H1 (cell line): ENCODE results near the gene MDK. TPM values are rescaled to one million over a fixed set of nuclear protein-coding genes. Genes with fewer than 3 reads are reported as not detected.

Source experiments
- CTCF ChIA-PET: fragments of 300-600 bp; sonication (Branson Sonifier 250); formaldehyde crosslinking; loops from one replicate; lab custom pipeline; 2021; ENCODE audit not compliant: partially characterized antibody; lab: Charles Lee
- POLR2A ChIA-PET: fragments of 300-600 bp; sonication (Branson Sonifier 250); formaldehyde crosslinking; loops from one replicate; lab custom pipeline; 2021; ENCODE audit warnings: inconsistent platforms; ENCODE audit not compliant: partially characterized antibody; lab: Charles Lee
- DNase-seq, 2 experiments: peaks; one replicate each; pipeline versions ENCODE4 v3.0.0 to v3.0.0-alpha.2; 2010 to 2022; ENCODE audit warnings: low spot score in 2 of 2, low read depth in 1 of 2, mixed read lengths in 1 of 2
- FAIRE-seq: peaks from 2 replicates; lab custom pipeline; 2011; peaks lifted over from hg19 to GRCh38; lab: Jason Lieb, UNC
- H2AFZ ChIP-seq: 2 replicates; pipeline ENCODE4 v1.8.1; 2012; ENCODE audit warnings: low read length, inconsistent platforms
- H2AK5ac ChIP-seq: 2 replicates; pipeline ENCODE4 v1.6.1; 2013; ENCODE audit warnings: low read depth, low read length
- H2BK120ac ChIP-seq: replicated peaks from 2 replicates; pipeline ENCODE3; 2013; ENCODE audit warnings: low read depth, low read length, inconsistent platforms
- H2BK12ac ChIP-seq: 2 replicates; pipeline ENCODE4 v1.6.1; 2013; ENCODE audit warnings: low read depth, low read length
- H2BK15ac ChIP-seq: 2 replicates; pipeline ENCODE4 v1.6.1; 2013; ENCODE audit warnings: low read length
- H2BK20ac ChIP-seq: 2 replicates; pipeline ENCODE4 v1.6.1; 2013; ENCODE audit warnings: low read length
- H2BK5ac ChIP-seq: 2 replicates; pipeline ENCODE4 v1.6.1; 2013; ENCODE audit warnings: low read depth, low read length
- H3K14ac ChIP-seq: 2 replicates; pipeline ENCODE4 v1.6.1; 2013; ENCODE audit warnings: inconsistent platforms; ENCODE audit not compliant: insufficient read length
- H3K18ac ChIP-seq: 2 replicates; pipeline ENCODE4 v1.6.1; 2013; ENCODE audit warnings: low read length; ENCODE audit errors: extremely low read depth
- H3K23ac ChIP-seq: 2 replicates; pipeline ENCODE4 v1.6.1; 2013; ENCODE audit warnings: inconsistent platforms; ENCODE audit not compliant: insufficient read length
- H3K23me2 ChIP-seq: 2 replicates; pipeline ENCODE4 v1.6.1; 2013; ENCODE audit warnings: low read depth, low read length
- H3K27ac ChIP-seq: 2 replicates; pipeline ENCODE4 v1.6.1; 2011; ENCODE audit warnings: low read depth, low read length, inconsistent platforms
- H3K27me3 ChIP-seq, 4 experiments: replicated peaks in 1 of 4; 1 replicate in 1 of 4; 2 replicates in 3 of 4; pipeline versions ENCODE4 v1.6.1 to v1.8.1; 2011 to 2013; ENCODE audit warnings: low read length in 3 of 4, mild to moderate bottlenecking in 3 of 4, inconsistent platforms in 2 of 4, mixed read lengths in 2 of 4, moderate library complexity in 1 of 4; ENCODE audit not compliant: control insufficient read depth in 3 of 4, insufficient read depth in 3 of 4; ENCODE audit errors: extremely low read depth in 1 of 4
- H3K36me3 ChIP-seq, 4 experiments: 2 replicates each; pipeline versions ENCODE4 v1.6.1 to v1.8.1; 2011 to 2013; ENCODE audit warnings: mild to moderate bottlenecking in 4 of 4, low read length in 3 of 4, moderate library complexity in 2 of 4, control low read depth in 1 of 4, inconsistent platforms in 1 of 4; ENCODE audit not compliant: insufficient read depth in 4 of 4, control insufficient read depth in 2 of 4
- H3K4ac ChIP-seq: replicated peaks from 2 replicates; pipeline ENCODE3; 2013; ENCODE audit warnings: low read length, low read depth, mixed read lengths, inconsistent platforms; ENCODE audit not compliant: insufficient read length
- H3K4me1 ChIP-seq, 4 experiments: replicated peaks in 1 of 4; 1 replicate in 1 of 4; 2 replicates in 3 of 4; pipeline versions ENCODE4 v1.6.1 to v1.8.1; 2011 to 2013; ENCODE audit warnings: low read length in 3 of 4, inconsistent platforms in 2 of 4, mixed read lengths in 1 of 4; ENCODE audit not compliant: insufficient read depth in 4 of 4, control insufficient read depth in 3 of 4
- H3K4me2 ChIP-seq, 2 experiments: 2 replicates each; pipeline versions ENCODE4 v1.6.1 to v1.8.1; 2011 to 2013; ENCODE audit warnings: low read depth in 2 of 2, low read length in 2 of 2, control low read depth in 1 of 2, inconsistent platforms in 1 of 2, mild to moderate bottlenecking in 1 of 2; ENCODE audit not compliant: insufficient read depth in 1 of 2
- H3K4me3 ChIP-seq, 4 experiments: fragments of 200-600, 300-600 bp in 1 of 4; sonication (generic), shearing (Covaris generic), sonication (Bioruptor Twin) in 1 of 4; 2 replicates each; pipeline versions ENCODE4 v1.5.1 to v1.8.1; 2011 to 2016; ENCODE audit warnings: low read length in 4 of 4, low read depth in 3 of 4, control low read depth in 2 of 4, inconsistent platforms in 2 of 4, mild to moderate bottlenecking in 2 of 4, mixed read lengths in 1 of 4, moderate library complexity in 1 of 4; ENCODE audit not compliant: insufficient read depth in 2 of 4; ENCODE audit errors: extremely low read depth in 1 of 4
- H3K56ac ChIP-seq: replicated peaks from 2 replicates; pipeline ENCODE3; 2013; ENCODE audit warnings: low read depth, mild to moderate bottlenecking, mixed read lengths, low read length, inconsistent platforms; ENCODE audit not compliant: insufficient read length
- H3K79me1 ChIP-seq: 2 replicates; pipeline ENCODE4 v1.6.1; 2013; ENCODE audit warnings: low read depth, low read length, control low read depth
- H3K79me2 ChIP-seq, 2 experiments: 2 replicates each; pipeline versions ENCODE4 v1.6.1 to v1.8.1; 2012 to 2013; ENCODE audit warnings: low read length in 2 of 2, mild to moderate bottlenecking in 2 of 2, inconsistent platforms in 1 of 2; ENCODE audit not compliant: insufficient read depth in 2 of 2, control insufficient read depth in 1 of 2
- H3K9ac ChIP-seq, 4 experiments: replicated peaks in 1 of 4; 1 replicate in 1 of 4; 2 replicates in 3 of 4; pipeline versions ENCODE4 v1.6.1 to v1.8.1; 2011 to 2013; ENCODE audit warnings: low read depth in 3 of 4, low read length in 3 of 4, control low read depth in 2 of 4, mild to moderate bottlenecking in 2 of 4, moderate library complexity in 2 of 4, inconsistent platforms in 1 of 4; ENCODE audit errors: extremely low read depth in 1 of 4
- H3K9me3 ChIP-seq, 2 experiments: 2 replicates each; pipeline versions ENCODE4 v1.6.1 to v1.8.1; 2012 to 2013; ENCODE audit warnings: mild to moderate bottlenecking in 2 of 2, moderate library complexity in 2 of 2, control low read depth in 1 of 2, inconsistent platforms in 1 of 2, low read depth in 1 of 2, low read length in 1 of 2, mixed read lengths in 1 of 2; ENCODE audit not compliant: insufficient read depth in 2 of 2
- H4K20me1 ChIP-seq, 2 experiments: replicated peaks in 1 of 2; 2 replicates each; pipeline versions ENCODE3 to v1.8.1; 2011 to 2013; ENCODE audit warnings: inconsistent platforms in 2 of 2, low read length in 2 of 2, mild to moderate bottlenecking in 1 of 2; ENCODE audit not compliant: insufficient read depth in 2 of 2, control insufficient read depth in 1 of 2
- H4K5ac ChIP-seq: 2 replicates; pipeline ENCODE4 v1.6.1; 2013; ENCODE audit warnings: low read length, low read depth, mixed read lengths, inconsistent platforms; ENCODE audit not compliant: insufficient read length
- H4K8ac ChIP-seq: 2 replicates; pipeline ENCODE4 v1.8.0; 2013; ENCODE audit warnings: mild to moderate bottlenecking, moderate library complexity, low read length, inconsistent platforms; ENCODE audit not compliant: insufficient read depth; ENCODE audit errors: extremely low read depth
- H4K91ac ChIP-seq: replicated peaks from 2 replicates; pipeline ENCODE3; 2013; ENCODE audit warnings: low read length, mixed read lengths, inconsistent platforms; ENCODE audit not compliant: insufficient read length
- ASH2L ChIP-seq: fragments of 200-600, 300-600 bp; sonication (generic); IDR thresholded peaks from one replicate; pipeline ENCODE4 v1.7.1; 2017; ENCODE audit warnings: low read length
- CTBP2 ChIP-seq: IDR thresholded peaks from 2 replicates; pipeline ENCODE4 v1.7.0; 2011; ENCODE audit warnings: borderline replicate concordance, mild to moderate bottlenecking, moderate library complexity, mixed read lengths, low read length; ENCODE audit not compliant: insufficient read depth, insufficient read length
- JUN ChIP-seq: IDR thresholded peaks from 2 replicates; pipeline ENCODE4 v1.6.1; 2011; ENCODE audit warnings: low read depth, mild to moderate bottlenecking, improper control_type of control experiment, low read length
- ZNF274 ChIP-seq: IDR thresholded peaks from 2 replicates; pipeline ENCODE4 v1.7.0; 2012; ENCODE audit warnings: low read length, borderline replicate concordance; ENCODE audit errors: extremely low read depth
- WGBS, 2 experiments: shearing (Covaris generic) in 1 of 2; methylation state at CpG; one replicate each; pipeline versions ENCODE4 v1.1.6 to v1.1.7; 2013 to 2015; ENCODE audit warnings: low lambda C conversion rate in 2 of 2, mixed read lengths in 2 of 2, inconsistent platforms in 1 of 2, low coverage in 1 of 2, missing lambda C conversion rate in 1 of 2; ENCODE audit not compliant: insufficient replicate concordance in 2 of 2, insufficient coverage in 1 of 2, insufficient read length in 1 of 2; ENCODE audit errors: extremely low coverage in 1 of 2, missing lambda C conversion rate in 1 of 2; 5-methylcytosine and 5-hydroxymethylcytosine counted together
- polyA plus RNA-seq, 7 experiments: library from polyadenylated mRNA; depleted of rRNA in 3 of 7; stranded (reverse) in 5 of 7; unstranded in 2 of 7; fragments of >200 nt in 5 of 7; fragments of 200-250 nt in 2 of 7; gene quantifications; 1 replicate in 5 of 7; 2 replicates in 1 of 7; 4 replicates in 1 of 7; pipeline versions ENCODE4 v1.2.1 to v1.2.3, GENCODE V29; 2011 to 2013; ENCODE audit warnings: missing spikeins in 2 of 7, mixed read lengths in 2 of 7
- total RNA-seq: library from RNA; stranded (reverse); fragmentation: NEBNext Ultra II Directional; extraction: Animal tissue kit (Norgen Biotek cat#: 25700); gene quantifications from 2 replicates; pipeline ENCODE4 v1.2.1, GENCODE V29; 2021
- TF ChIP-seq, protein P1 (sequence below): IDR thresholded peaks from 2 replicates; pipeline ENCODE4 v1.6.1; 2011; ENCODE audit warnings: low read depth, mild to moderate bottlenecking, low read length; ENCODE audit not compliant: insufficient read depth

Gene MDK
- total and polyA plus RNA-seq, 2 of the 8 experiments (the other 6 are each of a cell fraction or from before 2014, with no cell fraction given): 309 to 606 TPM

- H3K23me2 ChIP-seq: peaks cover 8% of the 10 kb centered on the region; the same call in 1 of the 2 replicates
- no peaks in the 10 kb centered on the region for H3K79me2 ChIP-seq
- peak overlapping the region; percentile 66 for H3K18ac ChIP-seq
- FAIRE-seq: no peak
- peak overlapping the region; percentile 78 for H2BK12ac ChIP-seq
- POLR2A ChIA-PET: interaction anchor here (0.7 to 1.6 kb wide), 4 partner anchors 9 to 93 kb away, joined by 3 to 5 read pairs (median 4); no protein-coding TSS in a partner anchor
- TF ChIP-seq ASH2L (no peak), CTBP2 (no peak), JUN (no peak), ZNF274 (no peak)
- TF ChIP-seq, protein P1, sequence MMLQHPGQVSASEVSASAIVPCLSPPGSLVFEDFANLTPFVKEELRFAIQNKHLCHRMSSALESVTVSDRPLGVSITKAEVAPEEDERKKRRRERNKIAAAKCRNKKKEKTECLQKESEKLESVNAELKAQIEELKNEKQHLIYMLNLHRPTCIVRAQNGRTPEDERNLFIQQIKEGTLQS: no peak
- H3K4me2 ChIP-seq: no peak overlapping the region; a peak in 1 of 4 replicates
- H3K23ac ChIP-seq: no peak overlapping the region
- H3K9me3 ChIP-seq: no peaks in the 10 kb centered on the region
- peak overlapping the region; percentile 81 for H4K91ac ChIP-seq
- H3K4me1 ChIP-seq: peaks cover 27 to 59% (median 53%) of the 10 kb centered on the region in 4 experiments
- no peaks in the 10 kb centered on the region for H3K36me3 ChIP-seq
- peak overlapping the region; percentile 91 for H2AK5ac ChIP-seq
- 93% methylated on average over 12 of the region's 12 CpGs; no CpG with 5 or more reads in 1 of the 2 experiments for WGBS, 2 experiments
- CTCF ChIA-PET: interaction anchor here (0.6 to 42.5 kb wide), 5 partner anchors 22 to 97 kb away, joined by 3 to 1004 read pairs (median 7); partner anchors contain the start of genes DGKZ and MDK
- H2BK15ac ChIP-seq: peak overlapping the region; percentile 65; the same call in 1 of the 2 replicates
- H2BK120ac ChIP-seq: peak overlapping the region; percentile 73
- H3K4ac ChIP-seq: no peak overlapping the region
- H3K27me3 ChIP-seq: peaks cover 10 to 30% (median 29%) of the 10 kb centered on the region in 4 experiments
- H2BK5ac ChIP-seq: peak overlapping the region; percentile 84; the same call in 1 of the 2 replicates
- H4K5ac ChIP-seq: no peak overlapping the region
- H3K4me3 ChIP-seq: no peak overlapping the region
- no peak overlapping the region for H3K27ac ChIP-seq
- no peak overlapping the region for H4K8ac ChIP-seq
- DNase-seq: no peak
- H3K14ac ChIP-seq: no peak overlapping the region
- H3K79me1 ChIP-seq: 0 out of 2 replicates have a peak, but pooled peaks cover 3% of the 10 kb centered on the region
- H2BK20ac ChIP-seq: peak overlapping the region; percentile 88
- H3K56ac ChIP-seq: no peak overlapping the region
- H4K20me1 ChIP-seq: no peaks in the 10 kb centered on the region
- H2AFZ ChIP-seq: no peak overlapping the region
- H3K9ac ChIP-seq: no peak overlapping the region
Measured at GRCh38 chr11:46336563-46337180, 44.8 kb upstream of the MDK start.
